ENCODE data around the gene SLC43A2.

SLC43A2 gene

GRCh38 chr17:1646199-1646875 is 17.7 kb upstream of the SLC43A2 start:
- no peak overlapping the region for H3K4me3 ChIP-seq (ENCODE audit: control insufficient read depth, low read depth, low read length)
- DNase-seq (ENCODE audit: low read depth), result no peak
- no peak for TF ChIP-seq CTCF (conservative IDR thresholded peaks at IDR 0.05; ENCODE audit: control insufficient read depth, insufficient read depth, low read depth, low read length)

- TF ChIP-seq CTCF (conservative IDR thresholded peaks at IDR 0.05; ENCODE audit: control insufficient read depth, insufficient read depth, low read depth, low read length), result no peak
- H3K4me3 ChIP-seq (ENCODE audit: control insufficient read depth, low read depth, low read length), result no peak within 1 kb of the TSS
- DNase-seq (ENCODE audit: low read depth), result no peak
Observed at GRCh38 chr17:1645207-1646171, 16.9 kb upstream of the SLC43A2 start, which contains the start of gene SCARF1. TSS of gene SCARF1 (minus strand) at chr17:1645732. CDS start at chr17:1645697, 35 bp downstream.

GRCh38 chr17:1644493-1645206 is 16.0 kb upstream of the SLC43A2 start:
- DNase-seq (ENCODE audit: low read depth), result peak; percentile 48
- H3K4me3 ChIP-seq (ENCODE audit: control insufficient read depth, low read depth, low read length), result no peak overlapping the region
- TF ChIP-seq CTCF (conservative IDR thresholded peaks at IDR 0.05; ENCODE audit: control insufficient read depth, insufficient read depth, low read depth, low read length), result no peak

- no peak for TF ChIP-seq CTCF (conservative IDR thresholded peaks at IDR 0.05; ENCODE audit: control insufficient read depth, insufficient read depth, low read depth, low read length)
- no peak overlapping the region for H3K4me3 ChIP-seq (ENCODE audit: control insufficient read depth, low read depth, low read length)
- DNase-seq (ENCODE audit: low read depth), result no peak
Observed at GRCh38 chr17:1643999-1644492, 15.4 kb upstream of the SLC43A2 start.

- no peak for DNase-seq (ENCODE audit: low read depth)
- no peak for TF ChIP-seq CTCF (conservative IDR thresholded peaks at IDR 0.05; ENCODE audit: control insufficient read depth, insufficient read depth, low read depth, low read length)
- no peak overlapping the region for H3K4me3 ChIP-seq (ENCODE audit: control insufficient read depth, low read depth, low read length)
Observed at GRCh38 chr17:1643293-1643998, 14.8 kb upstream of the SLC43A2 start.

- DNase-seq (ENCODE audit: low read depth), result no peak
- no peak overlapping the region for H3K4me3 ChIP-seq (ENCODE audit: control insufficient read depth, low read depth, low read length)
- TF ChIP-seq CTCF (conservative IDR thresholded peaks at IDR 0.05; ENCODE audit: control insufficient read depth, insufficient read depth, low read depth, low read length), result no peak
Observed at GRCh38 chr17:1641065-1641403, 12.4 kb upstream of the SLC43A2 start.

Data from fibroblast of mammary gland (primary cell).